Activated naive CD4-positive, alpha-beta T cell treated with anti-CD3 and anti-CD28 coated beads, Interleukin-2, amount 10 ng/mL, durations not matched to agents 7 days and 5 days (primary cell): ENCODE data around the gene CARM1.
A peak's percentile ranks its signal among the peaks of the same experiment; 100 is the strongest.
"Not testable (repeated sequence)": the region's sequence is repeated elsewhere in the genome, so short reads cannot be mapped to it uniquely, and the experiment has no call there.

ENCODE experiments used
- CTCF ChIA-PET: fragments of 350-600 bp; sonication (Branson Sonifier 250); formaldehyde crosslinking; loops from one replicate; lab custom pipeline; 2021; ENCODE audit warnings: antibody characterized with exemption; lab: Charles Lee
- DNase-seq: peaks from one replicate; pipeline ENCODE4 v3.0.0-alpha.2; 2020
- H3K27ac Mint-ChIP-seq: one replicate; pipeline ENCODE4 v1.8.0; 2021; ENCODE audit warnings: mild to moderate bottlenecking, moderate library complexity, mixed read lengths
- H3K27me3 Mint-ChIP-seq: one replicate; pipeline ENCODE4 v1.8.0; 2021; ENCODE audit warnings: mild to moderate bottlenecking, mixed read lengths
- H3K36me3 Mint-ChIP-seq: one replicate; pipeline ENCODE4 v1.8.0; 2021; ENCODE audit warnings: mixed read lengths
- H3K4me1 Mint-ChIP-seq: one replicate; pipeline ENCODE4 v1.8.0; 2021; ENCODE audit warnings: mixed read lengths
- H3K4me3 Mint-ChIP-seq: one replicate; pipeline ENCODE4 v1.8.0; 2021; ENCODE audit warnings: mild to moderate bottlenecking, moderate library complexity, mixed read lengths
- H3K9me3 Mint-ChIP-seq: one replicate; pipeline ENCODE4 v1.8.0; 2021; ENCODE audit warnings: mixed read lengths

Gene CARM1

GRCh38 chr19:10928563-10929401 is 57.4 kb downstream of the CARM1 start, which contains the start of the genes TIMM29 and YIPF2:
Gene TIMM29, plus strand, starts transcription at chr19:10928811. Its CDS starts 12 bp downstream, at chr19:10928823.
Gene YIPF2, minus strand, starts transcription at chr19:10928639. Its CDS starts 229 bp downstream, at chr19:10928410.
- Mint-ChIP-seq H3K27me3 (no peaks in the 10 kb centered on the region), H3K36me3 (peaks cover 18% of the 10 kb centered on the region), H3K27ac (peak within 1 kb of the TSS; percentile 90), H3K9me3 (no peaks in the 10 kb centered on the region), H3K4me3 (peak within 1 kb of the TSS; percentile 96), H3K4me1 (peaks cover 33% of the 10 kb centered on the region)
- CTCF ChIA-PET: interaction anchor here (0.6 to 1.7 kb wide), 3 partner anchors 8 to 1052 kb away, joined by 3 to 5 read pairs (median 3); no protein-coding TSS in a partner anchor
- DNase-seq: peak; percentile 97

- peaks cover 16% of the 10 kb centered on the region for H3K36me3 Mint-ChIP-seq
- H3K27me3 Mint-ChIP-seq: no peaks in the 10 kb centered on the region
- CTCF ChIA-PET: interaction anchor here (0.6 to 1.3 kb wide), 2 partner anchors 13 to 1053 kb away, joined by 3 to 6 read pairs; no protein-coding TSS in a partner anchor
- H3K27ac Mint-ChIP-seq: peak overlapping the region; percentile 14
- DNase-seq: no peak
- H3K9me3 Mint-ChIP-seq: no peaks in the 10 kb centered on the region
- H3K4me1 Mint-ChIP-seq: peaks cover 33% of the 10 kb centered on the region
- H3K4me3 Mint-ChIP-seq: peak overlapping the region; percentile 96
Measured at GRCh38 chr19:10929402-10929794, 58.0 kb downstream of the CARM1 start.

- no peak for DNase-seq
- CTCF ChIA-PET: interaction anchor here (0.6 to 2.4 kb wide), 7 partner anchors 8 to 100 kb away, joined by 3 to 14 read pairs (median 4); partner anchors contain the start of genes TIMM29 and YIPF2
- peaks cover 7% of the 10 kb centered on the region for H3K36me3 Mint-ChIP-seq
- H3K9me3 Mint-ChIP-seq: no peaks in the 10 kb centered on the region
- peaks cover 20% of the 10 kb centered on the region for H3K4me1 Mint-ChIP-seq
- H3K27ac Mint-ChIP-seq: no peak overlapping the region
- H3K4me3 Mint-ChIP-seq: no peak overlapping the region
- H3K27me3 Mint-ChIP-seq: no peaks in the 10 kb centered on the region
Measured at GRCh38 chr19:10935371-10936059, 64.2 kb downstream of the CARM1 start.

GRCh38 chr19:10936661-10937084 is 65.3 kb downstream of the CARM1 start:
- Mint-ChIP-seq H3K27ac (no peak overlapping the region), H3K36me3 (peaks cover 4% of the 10 kb centered on the region), H3K27me3 (no peaks in the 10 kb centered on the region), H3K4me3 (no peak overlapping the region), H3K9me3 (no peaks in the 10 kb centered on the region), H3K4me1 (peaks cover 16% of the 10 kb centered on the region)
- DNase-seq: peak; percentile 49
- CTCF ChIA-PET: interaction anchor here (0.6 to 2.4 kb wide), 17 partner anchors 8 to 307 kb away, joined by 3 to 14 read pairs (median 4); partner anchors contain the start of genes TIMM29 and YIPF2

- H3K4me3 Mint-ChIP-seq, H3K27me3 Mint-ChIP-seq, H3K36me3 Mint-ChIP-seq, H3K27ac Mint-ChIP-seq, DNase-seq, H3K9me3 Mint-ChIP-seq: not testable (repeated sequence)
- CTCF ChIA-PET: interaction anchor here (0.6 to 2.9 kb wide), 14 partner anchors 9 to 225 kb away, joined by 3 to 15 read pairs (median 4); no protein-coding TSS in a partner anchor
- H3K4me1 Mint-ChIP-seq: peaks cover 17% of the 10 kb centered on the region
Measured at GRCh38 chr19:10941649-10942048, 70.3 kb downstream of the CARM1 start.

- H3K27me3 Mint-ChIP-seq, DNase-seq, H3K27ac Mint-ChIP-seq, H3K36me3 Mint-ChIP-seq, H3K4me3 Mint-ChIP-seq, CTCF ChIA-PET, H3K9me3 Mint-ChIP-seq: not testable (repeated sequence)
- peaks cover 12% of the 10 kb centered on the region for H3K4me1 Mint-ChIP-seq
Measured at GRCh38 chr19:10943412-10943811, 72.1 kb downstream of the CARM1 start.

- Mint-ChIP-seq H3K36me3 (no peaks in the 10 kb centered on the region), H3K4me1 (peaks cover 4% of the 10 kb centered on the region), H3K27me3 (no peaks in the 10 kb centered on the region), H3K4me3 (no peak overlapping the region), H3K27ac (no peak overlapping the region), H3K9me3 (no peaks in the 10 kb centered on the region)
- no peak for DNase-seq
- CTCF ChIA-PET: interaction anchor here (1.2 kb wide), 1 partner anchor 9 kb away, joined by 5 read pairs; no protein-coding TSS in a partner anchor
Measured at GRCh38 chr19:10945264-10945663, 73.9 kb downstream of the CARM1 start.

- Mint-ChIP-seq H3K4me3 (no peak overlapping the region), H3K4me1 (peaks cover 1% of the 10 kb centered on the region), H3K27me3 (no peaks in the 10 kb centered on the region), H3K36me3 (no peaks in the 10 kb centered on the region), H3K27ac (no peak overlapping the region), H3K9me3 (no peaks in the 10 kb centered on the region)
- CTCF ChIA-PET: no interaction called here
- DNase-seq: no peak
Measured at GRCh38 chr19:10946958-10947657, 75.8 kb downstream of the CARM1 start.

GRCh38 chr19:10952809-10953208 is 81.5 kb downstream of the CARM1 start:
- CTCF ChIA-PET: no interaction called here
- H3K4me1 Mint-ChIP-seq: no peaks in the 10 kb centered on the region
- no peaks in the 10 kb centered on the region for H3K27me3 Mint-ChIP-seq
- DNase-seq: no peak
- H3K27ac Mint-ChIP-seq: no peak overlapping the region
- no peaks in the 10 kb centered on the region for H3K36me3 Mint-ChIP-seq
- H3K9me3 Mint-ChIP-seq: no peaks in the 10 kb centered on the region
- H3K4me3 Mint-ChIP-seq: no peak overlapping the region

- not testable (repeated sequence) for DNase-seq, H3K27me3 Mint-ChIP-seq, H3K9me3 Mint-ChIP-seq, H3K36me3 Mint-ChIP-seq
- Mint-ChIP-seq H3K4me3 (peak overlapping the region; percentile 90), H3K4me1 (peaks cover 40% of the 10 kb centered on the region), H3K27ac (peak overlapping the region; percentile 90)
- CTCF ChIA-PET: interaction anchor here (0.7 to 1.3 kb wide), 2 partner anchors 17 to 77 kb away, joined by 3 to 4 read pairs; no protein-coding TSS in a partner anchor
Measured at GRCh38 chr19:10959277-10959968, 88.1 kb downstream of the CARM1 start.

- CTCF ChIA-PET: interaction anchor here (1.0 kb wide), 1 partner anchor 88 kb away, joined by 3 read pairs; no protein-coding TSS in a partner anchor
- Mint-ChIP-seq H3K9me3 (no peaks in the 10 kb centered on the region), H3K27me3 (no peaks in the 10 kb centered on the region), H3K36me3 (peaks cover 3% of the 10 kb centered on the region), H3K4me3 (peak within 1 kb of the TSS; percentile 90), H3K27ac (peak within 1 kb of the TSS; percentile 90), H3K4me1 (peaks cover 50% of the 10 kb centered on the region)
- peak; percentile 97 for DNase-seq
Measured at GRCh38 chr19:10960314-10961072, 89.1 kb downstream of the CARM1 start, which contains the start of gene SMARCA4. Gene SMARCA4, plus strand, starts transcription at chr19:10961030. Its CDS starts 23,122 bp downstream, at chr19:10984152.

- peak overlapping the region; percentile 89 for H3K27ac Mint-ChIP-seq
- no peak for DNase-seq
- peaks cover 50% of the 10 kb centered on the region for H3K4me1 Mint-ChIP-seq
- H3K36me3 Mint-ChIP-seq: peaks cover 5% of the 10 kb centered on the region
- H3K4me3 Mint-ChIP-seq: peak overlapping the region; percentile 90
- H3K9me3 Mint-ChIP-seq: no peaks in the 10 kb centered on the region
- CTCF ChIA-PET: interaction anchor here (1.0 kb wide), 1 partner anchor 89 kb away, joined by 3 read pairs; no protein-coding TSS in a partner anchor
- no peaks in the 10 kb centered on the region for H3K27me3 Mint-ChIP-seq
Measured at GRCh38 chr19:10961073-10961860, 89.9 kb downstream of the CARM1 start.
